IPS-18a (cell line): ENCODE results near the gene ASB1.

Source experiments
- H3K27ac ChIP-seq: one replicate; pipeline ENCODE4 v1.5.1; 2013; ENCODE audit warnings: low read length
- H3K27me3 ChIP-seq: one replicate; pipeline ENCODE4 v1.6.1; 2013; ENCODE audit warnings: mild to moderate bottlenecking, low read length; ENCODE audit not compliant: control insufficient read depth, insufficient read depth
- H3K36me3 ChIP-seq: one replicate; pipeline ENCODE4 v1.6.1; 2013; ENCODE audit warnings: low read depth, low read length; ENCODE audit not compliant: control insufficient read depth
- H3K4me1 ChIP-seq: one replicate; pipeline ENCODE4 v1.6.1; 2013; ENCODE audit warnings: low read depth, low read length; ENCODE audit not compliant: control insufficient read depth
- H3K4me3 ChIP-seq: one replicate; pipeline ENCODE4 v1.5.1; 2013; ENCODE audit warnings: low read length
- H3K9ac ChIP-seq: one replicate; pipeline ENCODE4 v1.6.1; 2013; ENCODE audit warnings: mild to moderate bottlenecking, low read length, moderate library complexity
- H3K9me3 ChIP-seq: one replicate; pipeline ENCODE4 v1.6.1; 2013; ENCODE audit warnings: low read depth, low read length; ENCODE audit not compliant: control insufficient read depth

The ASB1 gene

GRCh38 chr2:238494573-238494961, 67.8 kb downstream of the ASB1 start:
- Histone ChIP-seq H3K4me1 (peaks cover 7% of the 10 kb centered on the region), H3K27ac (no peak overlapping the region), H3K9me3 (no peaks in the 10 kb centered on the region), H3K36me3 (no peaks in the 10 kb centered on the region), H3K27me3 (no peaks in the 10 kb centered on the region), H3K9ac (no peak overlapping the region), H3K4me3 (no peak overlapping the region)

- Histone ChIP-seq H3K27ac (no peak overlapping the region), H3K9ac (no peak overlapping the region), H3K36me3 (no peaks in the 10 kb centered on the region), H3K9me3 (no peaks in the 10 kb centered on the region), H3K27me3 (no peaks in the 10 kb centered on the region), H3K4me1 (peaks cover 7% of the 10 kb centered on the region), H3K4me3 (no peak overlapping the region)
Measured at GRCh38 chr2:238495422-238495821, 68.7 kb downstream of the ASB1 start.

GRCh38 chr2:238496756-238497609, 70.3 kb downstream of the ASB1 start:
- no peaks in the 10 kb centered on the region for H3K27me3 ChIP-seq
- H3K4me3 ChIP-seq, result no peak overlapping the region
- peaks cover 6% of the 10 kb centered on the region for H3K4me1 ChIP-seq
- H3K27ac ChIP-seq, result no peak overlapping the region
- no peak overlapping the region for H3K9ac ChIP-seq
- H3K36me3 ChIP-seq, result no peaks in the 10 kb centered on the region
- H3K9me3 ChIP-seq, result no peaks in the 10 kb centered on the region

- Histone ChIP-seq H3K36me3 (no peaks in the 10 kb centered on the region), H3K9ac (no peak overlapping the region), H3K9me3 (no peaks in the 10 kb centered on the region), H3K4me1 (peaks cover 2% of the 10 kb centered on the region), H3K4me3 (no peak overlapping the region), H3K27me3 (no peaks in the 10 kb centered on the region), H3K27ac (no peak overlapping the region)
Measured at GRCh38 chr2:238497610-238498005, 70.9 kb downstream of the ASB1 start.

GRCh38 chr2:238498188-238498587, 71.5 kb downstream of the ASB1 start:
- Histone ChIP-seq H3K27me3 (no peaks in the 10 kb centered on the region), H3K27ac (no peak overlapping the region), H3K4me1 (no peaks in the 10 kb centered on the region), H3K36me3 (no peaks in the 10 kb centered on the region), H3K4me3 (no peak overlapping the region), H3K9me3 (no peaks in the 10 kb centered on the region), H3K9ac (no peak overlapping the region)

- Histone ChIP-seq H3K9ac (no peak overlapping the region), H3K27me3 (no peaks in the 10 kb centered on the region), H3K9me3 (no peaks in the 10 kb centered on the region), H3K36me3 (no peaks in the 10 kb centered on the region), H3K4me1 (no peaks in the 10 kb centered on the region), H3K27ac (no peak overlapping the region), H3K4me3 (no peak overlapping the region)
Measured at GRCh38 chr2:238498691-238499295, 72.1 kb downstream of the ASB1 start.

- Histone ChIP-seq H3K36me3 (no peaks in the 10 kb centered on the region), H3K4me3 (no peak overlapping the region), H3K27me3 (no peaks in the 10 kb centered on the region)
Measured at GRCh38 chr2:238499731-238500580, 73.2 kb downstream of the ASB1 start.

GRCh38 chr2:238501311-238501710, 74.6 kb downstream of the ASB1 start:
- Histone ChIP-seq H3K4me1 (no peaks in the 10 kb centered on the region), H3K9ac (no peak overlapping the region), H3K27me3 (no peaks in the 10 kb centered on the region), H3K36me3 (no peaks in the 10 kb centered on the region), H3K9me3 (no peaks in the 10 kb centered on the region), H3K27ac (no peak overlapping the region), H3K4me3 (no peak overlapping the region)

More at GRCh38 chr2:238499731-238500580, 73.2 kb downstream of the ASB1 start:
- no peak overlapping the region for H3K9ac ChIP-seq
- no peaks in the 10 kb centered on the region for H3K4me1 ChIP-seq
- H3K9me3 ChIP-seq, result no peaks in the 10 kb centered on the region
- H3K27ac ChIP-seq, result no peak overlapping the region
